ENCODE data around the gene DNAH17. TPM values are rescaled to one million over a fixed set of nuclear protein-coding genes. Genes with fewer than 3 reads are reported as not detected.

Gene DNAH17
- total RNA-seq, 1 donor from 2014 or later: not detected

DNA sequence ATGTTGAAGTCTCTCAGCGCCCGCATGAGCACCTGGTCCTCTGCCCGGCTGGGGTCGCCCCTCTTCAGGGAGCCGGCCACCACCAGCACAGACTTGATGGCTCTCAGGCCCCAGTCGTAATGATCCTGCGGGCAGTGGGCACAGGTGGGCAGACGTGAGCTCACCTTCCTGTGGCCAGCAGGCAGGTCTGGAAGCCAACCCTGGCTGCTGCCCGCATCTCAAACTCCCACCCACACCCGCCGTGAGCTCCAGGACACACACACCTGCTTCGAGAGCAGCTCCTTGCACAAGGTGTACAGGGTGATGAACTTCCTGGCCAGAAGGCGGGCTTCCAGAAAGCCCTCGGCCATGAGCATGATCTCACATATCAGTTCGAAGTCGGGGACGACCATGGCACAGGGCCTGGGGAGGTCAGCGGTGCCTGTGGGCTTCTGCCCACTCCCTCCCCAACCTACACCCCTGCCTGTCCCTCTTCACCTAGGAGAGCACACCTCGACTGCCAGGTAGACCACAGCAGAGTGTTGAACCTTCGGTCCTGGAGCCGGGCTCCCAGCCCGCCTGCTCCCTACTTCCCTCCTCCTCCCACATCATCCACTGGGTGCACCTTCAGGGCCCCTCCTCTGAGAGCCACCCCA, 82.4 kb downstream of the DNAH17 start:
- DNase-seq: no peak

DNA sequence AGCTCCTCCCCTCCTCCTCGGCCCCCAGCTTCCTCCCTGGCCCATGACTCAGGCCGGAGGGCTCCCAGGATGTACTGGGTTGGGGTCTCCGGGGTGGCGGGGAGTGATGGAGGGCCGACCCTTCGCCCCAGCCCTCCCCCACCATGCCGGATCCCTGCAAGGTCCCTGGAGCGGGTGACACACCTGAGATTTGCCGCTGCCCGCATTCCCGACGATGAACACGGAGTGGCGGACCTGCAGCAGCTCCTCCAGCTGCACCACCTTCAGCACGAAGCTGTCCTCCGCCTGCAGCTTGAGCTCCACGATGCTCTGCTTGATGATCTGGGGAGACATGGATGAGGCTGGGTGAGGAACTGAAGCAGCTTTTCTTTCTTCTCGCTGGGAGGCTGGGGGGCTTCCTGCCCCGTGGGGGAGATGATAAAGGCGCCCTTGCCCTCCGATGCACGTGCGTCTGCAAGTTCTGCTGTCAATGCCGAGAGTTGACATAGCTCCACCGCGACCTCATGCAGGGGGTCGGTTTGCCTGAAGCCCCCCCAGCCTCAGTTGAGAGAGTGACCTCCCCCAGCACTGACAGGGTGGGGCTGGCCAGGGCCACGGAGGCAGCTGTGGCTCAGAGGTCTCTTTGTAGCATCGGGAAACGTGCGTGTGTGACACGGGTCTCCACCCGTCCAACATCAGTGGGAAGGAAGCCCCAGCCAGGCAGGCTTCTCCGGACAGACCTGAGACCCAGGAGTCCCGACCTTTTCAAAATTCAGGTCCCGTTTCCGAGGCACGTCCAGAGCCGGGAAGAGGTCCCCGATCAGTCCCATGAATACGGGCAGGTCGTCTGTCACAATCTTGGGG, 83.1 kb downstream of the DNAH17 start:
- DNase-seq: no peak

DNA sequence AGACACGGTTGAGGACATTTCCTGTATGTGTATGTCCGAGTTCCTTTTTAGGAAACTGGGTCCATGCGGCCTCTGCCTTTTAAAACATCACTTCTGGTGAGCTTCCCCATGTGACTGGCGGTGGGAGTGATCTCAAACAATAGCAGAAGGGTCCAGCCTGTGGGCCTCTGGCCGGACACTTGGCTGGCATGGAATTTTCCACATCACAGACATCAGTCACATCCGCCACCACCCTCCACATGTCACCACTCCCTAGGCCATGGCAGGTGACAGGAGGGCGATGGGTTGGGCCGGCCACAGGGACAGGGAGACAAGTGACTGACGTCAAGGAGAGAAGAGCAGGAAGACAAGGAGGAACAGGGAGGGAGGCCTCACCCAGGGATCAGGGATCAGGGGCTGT, 83.7 kb downstream of the DNAH17 start:
- no peak for DNase-seq

DNA sequence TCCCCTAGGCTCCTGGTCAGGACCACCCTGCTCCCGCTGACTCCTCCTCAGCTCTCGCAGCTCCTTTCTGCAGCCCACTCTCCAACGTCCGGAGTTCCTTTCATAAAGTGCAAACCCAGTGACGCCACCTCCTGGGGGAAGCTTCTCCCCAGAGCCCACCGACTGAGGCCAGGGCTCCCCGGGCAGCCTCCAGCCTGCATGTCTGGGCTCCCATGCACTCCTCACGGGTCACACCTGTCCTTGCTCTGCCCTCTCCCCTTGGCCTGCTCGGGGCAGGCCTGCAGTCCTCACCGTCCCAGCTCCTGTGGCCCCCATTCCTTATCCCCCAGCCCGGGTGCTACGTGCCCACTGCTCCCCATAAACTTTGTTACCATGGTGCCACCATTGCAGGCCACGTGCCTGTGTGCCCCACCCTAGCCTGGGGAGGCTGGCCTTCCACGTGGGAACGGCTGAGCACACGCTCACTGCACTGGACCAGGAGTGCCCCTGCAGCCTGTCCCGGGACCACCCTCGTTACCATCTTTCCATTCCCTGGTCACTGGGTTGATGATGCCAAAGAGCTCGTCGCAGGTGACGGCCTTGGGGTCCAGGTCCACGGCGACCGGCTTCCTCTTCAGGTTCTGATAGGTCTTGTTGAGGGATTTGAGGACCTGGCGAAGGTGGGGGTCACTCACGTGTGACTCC, 84.9 kb downstream of the DNAH17 start:
- no peak for DNase-seq

DNA sequence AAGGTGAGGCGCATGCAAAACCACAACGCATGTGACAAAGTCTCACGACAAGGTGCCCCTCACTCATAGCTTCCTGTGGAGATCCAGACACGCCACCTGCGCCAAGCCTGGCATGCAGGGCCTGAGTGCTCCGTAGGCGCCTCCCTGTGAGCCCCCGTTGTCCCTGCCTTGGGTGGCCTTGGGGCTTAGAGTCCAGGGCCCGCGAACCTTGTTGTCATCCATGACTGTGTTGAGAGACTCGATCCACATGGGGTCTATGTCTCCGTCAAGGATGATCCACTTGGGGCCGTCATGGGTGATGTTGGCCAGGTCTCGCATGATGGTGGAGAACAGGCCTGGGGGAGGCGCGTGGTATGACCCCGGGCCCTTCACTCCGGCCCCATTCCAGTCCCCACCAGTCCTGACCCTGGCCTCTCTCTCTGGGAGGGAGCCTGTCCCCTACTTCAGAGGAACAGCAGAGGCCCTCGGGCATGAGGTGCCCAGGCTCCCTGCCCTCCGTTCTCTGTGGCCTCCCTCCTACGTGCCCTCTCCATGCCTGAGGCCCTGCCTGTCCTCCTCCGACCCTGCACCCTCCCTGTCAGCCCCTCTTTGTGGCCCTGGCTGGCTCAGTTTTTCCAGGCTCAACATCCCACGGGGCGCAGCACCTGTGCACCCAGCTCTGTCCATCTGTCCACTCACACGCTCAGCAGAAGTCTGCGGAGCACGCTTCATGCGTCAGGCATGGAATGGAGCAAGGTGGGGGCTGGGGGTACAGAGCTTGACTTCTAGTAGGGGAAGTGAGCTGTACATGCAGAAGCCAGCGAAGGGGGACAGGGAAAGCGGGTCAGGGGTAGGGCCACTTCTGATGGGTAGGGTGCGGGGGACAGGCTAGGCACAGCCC, 85.7 kb downstream of the DNAH17 start:
- DNase-seq: no peak

DNA sequence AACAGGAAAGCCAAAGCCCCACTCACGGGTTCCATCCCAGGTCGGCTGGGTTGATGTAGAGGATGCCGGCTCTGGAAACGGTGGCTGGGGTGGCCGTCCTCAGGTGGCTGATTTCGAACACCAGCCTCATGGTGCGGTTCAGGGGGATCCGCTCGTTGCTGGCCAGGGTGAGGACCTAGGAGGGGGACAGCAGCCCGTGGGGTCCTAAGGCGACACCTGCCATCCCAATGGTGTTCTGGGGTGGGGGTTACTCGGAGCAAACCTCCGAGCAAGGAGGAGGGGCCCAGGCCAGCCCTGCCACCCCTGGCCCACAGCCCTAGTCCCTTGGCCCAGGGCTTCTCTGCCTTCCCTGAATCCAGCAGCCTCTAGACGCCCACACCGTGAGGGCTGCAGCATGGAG, 86.5 kb downstream of the DNAH17 start:
- no peak for DNase-seq

DNA sequence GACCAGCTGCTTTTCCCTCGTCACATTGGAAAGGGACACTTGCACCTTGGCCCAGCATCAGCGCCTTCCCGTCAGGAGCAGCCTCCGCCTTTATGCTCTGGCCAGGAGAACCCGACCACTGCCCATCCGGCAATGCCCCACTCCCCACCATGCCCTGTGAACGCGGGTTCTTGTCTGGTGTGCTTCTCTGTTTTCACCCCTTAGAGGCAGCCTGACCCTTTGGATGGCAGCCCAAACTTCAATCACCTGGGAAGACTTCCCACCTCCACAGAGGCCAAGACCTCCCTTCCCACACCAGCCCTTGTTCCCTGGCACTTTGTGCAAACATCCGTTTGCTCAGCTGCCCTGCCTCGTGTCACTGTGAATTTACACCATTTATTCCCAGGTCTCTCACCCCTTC, 87.0 kb downstream of the DNAH17 start:
- DNase-seq: no peak

DNA sequence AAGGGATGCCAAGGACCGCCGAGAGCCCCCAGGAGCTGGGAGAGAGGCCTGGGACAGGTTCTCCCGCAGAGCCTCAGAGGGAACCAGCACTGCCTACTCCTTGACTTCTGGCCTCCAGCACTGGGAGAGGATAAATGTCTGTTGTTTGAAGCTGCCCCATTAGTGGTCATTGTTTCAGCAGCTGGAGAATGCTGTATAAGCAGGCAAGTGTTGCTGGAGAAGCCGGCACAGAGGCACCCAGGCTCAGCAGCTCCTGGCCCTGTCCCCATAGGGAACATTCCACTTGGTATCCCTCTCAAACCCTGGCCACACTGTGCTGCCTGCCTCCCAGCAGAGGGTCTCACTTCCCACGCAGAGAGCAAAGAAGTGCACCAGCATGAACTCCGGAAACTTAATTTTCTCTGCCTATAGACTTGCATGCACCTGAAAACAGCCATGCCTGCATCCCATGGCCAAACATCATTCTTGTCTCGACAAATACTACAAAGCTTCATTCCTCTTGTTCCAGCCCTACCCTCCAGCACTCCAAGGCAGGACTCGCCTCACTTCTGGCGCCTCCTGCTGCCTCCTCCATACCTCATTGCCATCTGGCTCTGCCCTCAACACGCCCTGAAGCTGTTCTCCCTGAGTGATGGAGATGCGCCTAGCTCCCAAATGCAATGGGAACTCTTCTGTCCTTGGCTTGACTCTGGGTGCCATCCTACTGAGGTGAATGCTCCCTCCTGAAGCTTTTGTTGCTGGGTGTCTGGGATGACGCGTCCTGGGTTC, 88.1 kb downstream of the DNAH17 start:
- no peak for DNase-seq

DNA sequence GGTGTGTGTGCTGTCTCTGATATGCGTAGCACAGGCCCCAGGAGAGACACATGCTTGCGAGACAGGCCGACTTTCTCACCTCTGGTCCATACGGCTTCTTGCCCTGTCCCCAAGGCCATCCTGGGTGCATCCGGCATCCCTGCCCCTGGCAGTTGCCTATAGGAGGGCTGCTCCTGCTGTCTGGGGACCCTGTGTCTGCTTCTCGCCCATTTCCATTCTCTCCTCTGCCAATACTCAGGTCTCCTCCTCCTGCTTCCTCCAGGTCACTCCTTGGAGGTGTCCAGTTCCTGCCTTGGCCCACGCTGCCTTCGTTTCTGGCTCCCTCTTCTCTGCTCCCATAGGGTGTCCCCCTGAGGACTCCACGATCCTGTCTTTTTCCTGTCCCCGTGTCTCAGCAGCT, 89.0 kb downstream of the DNAH17 start:
- no peak for DNase-seq

DNA sequence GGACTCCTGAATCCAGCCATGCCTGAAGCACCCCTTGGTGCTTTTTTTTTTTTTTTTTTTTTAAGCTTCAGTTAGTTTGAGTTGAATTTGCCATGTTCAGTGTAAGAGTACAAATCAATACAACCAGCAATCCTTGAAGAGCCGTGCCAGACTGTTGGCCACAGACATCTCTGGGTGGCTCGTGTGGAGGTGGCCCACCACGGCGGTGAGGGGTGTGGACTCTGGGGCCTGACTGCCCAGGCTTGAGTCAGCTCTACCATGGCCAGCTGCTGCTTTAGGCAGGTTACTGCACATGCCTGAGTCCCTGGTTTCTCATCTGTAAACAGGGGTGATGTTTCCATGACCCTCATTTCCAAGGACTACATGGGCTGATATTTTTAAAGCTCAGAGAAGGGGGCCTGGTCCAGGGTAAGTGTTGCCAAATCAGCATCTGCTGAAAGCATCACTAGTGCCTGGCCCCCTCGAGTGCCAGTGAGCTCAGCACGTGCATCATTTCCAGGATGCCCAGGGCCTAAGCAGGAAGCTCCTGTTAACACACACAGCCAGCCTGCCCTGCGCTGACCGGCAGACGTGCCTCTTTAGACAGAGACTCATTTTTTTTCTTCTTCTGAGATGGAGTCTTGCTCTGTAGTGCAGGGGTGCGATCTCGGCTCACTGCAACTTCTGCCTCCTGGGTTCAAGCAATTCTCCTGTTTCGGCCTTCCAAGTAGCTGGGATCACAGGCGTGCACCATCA, 90.1 kb downstream of the DNAH17 start:
- no peak for DNase-seq

DNA sequence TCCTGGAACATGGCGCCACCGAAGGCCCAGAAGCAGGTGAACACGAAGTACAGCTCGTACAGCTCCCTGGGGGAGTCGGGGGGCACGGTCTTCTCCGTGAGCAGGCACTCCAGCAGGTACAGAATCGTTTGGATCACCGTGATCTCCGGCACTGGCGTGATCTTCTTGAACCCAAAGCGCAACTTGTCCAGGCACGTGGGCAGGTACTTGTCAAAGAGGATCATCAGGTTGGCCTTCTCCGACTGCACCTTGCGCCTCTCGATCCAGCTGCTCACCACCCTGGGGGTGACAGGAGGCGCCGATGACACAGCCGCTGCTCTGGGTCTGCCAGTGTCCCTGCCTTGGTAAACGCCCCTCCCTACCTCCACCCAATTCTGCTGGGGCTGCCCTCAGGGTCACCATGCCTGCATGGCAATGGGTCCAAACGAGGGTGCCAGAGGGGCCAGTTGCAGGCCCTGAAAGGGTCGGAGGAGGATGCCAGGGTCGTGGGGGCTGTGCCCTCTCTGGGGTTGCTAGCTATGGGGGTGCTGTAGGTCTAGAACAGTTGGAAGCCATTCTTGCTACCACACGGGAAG, 90.9 kb downstream of the DNAH17 start:
- DNase-seq: no peak

DNA sequence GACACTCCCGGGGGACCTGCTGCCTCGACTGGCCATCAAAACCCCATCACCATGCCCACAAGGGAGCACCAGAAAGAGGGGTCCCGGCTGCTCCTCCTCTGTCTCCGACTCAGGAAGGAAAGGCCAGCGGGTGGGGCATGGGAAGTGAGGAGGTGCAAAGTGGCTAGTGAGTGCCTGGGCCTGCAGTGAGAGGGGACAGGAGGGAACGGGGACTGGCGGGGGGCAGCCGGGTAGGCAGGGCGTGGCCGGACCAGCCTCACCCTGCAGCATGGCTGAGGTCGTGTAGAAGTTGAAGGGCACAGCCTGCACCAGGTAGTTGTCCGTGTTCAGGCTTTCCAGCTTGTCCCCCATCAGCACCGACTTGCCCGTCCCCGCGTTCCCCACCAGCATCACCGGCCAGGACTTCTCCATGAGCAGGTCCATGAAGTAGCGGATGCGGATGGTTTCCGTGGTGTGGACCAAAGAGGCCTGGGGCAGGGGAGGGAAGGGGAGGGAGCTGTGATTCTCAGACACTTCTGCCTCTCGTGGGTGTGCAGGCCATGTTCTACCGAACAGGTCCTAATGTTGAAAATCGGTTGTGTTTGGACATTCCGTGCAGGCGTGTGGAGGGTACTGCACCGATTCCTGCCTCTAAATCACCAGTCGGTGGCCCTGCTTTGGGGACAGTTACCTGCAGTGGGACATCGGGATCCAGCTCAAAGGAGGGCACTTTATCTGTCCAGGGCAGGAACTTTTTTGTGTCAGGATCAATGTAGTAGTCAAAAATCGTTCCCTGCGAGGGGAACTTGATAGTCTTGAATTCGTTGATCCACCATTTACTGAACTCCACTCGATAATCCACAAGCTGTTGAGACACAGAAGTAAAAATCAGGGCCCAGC, 91.7 kb downstream of the DNAH17 start:
- no peak for DNase-seq

DNA sequence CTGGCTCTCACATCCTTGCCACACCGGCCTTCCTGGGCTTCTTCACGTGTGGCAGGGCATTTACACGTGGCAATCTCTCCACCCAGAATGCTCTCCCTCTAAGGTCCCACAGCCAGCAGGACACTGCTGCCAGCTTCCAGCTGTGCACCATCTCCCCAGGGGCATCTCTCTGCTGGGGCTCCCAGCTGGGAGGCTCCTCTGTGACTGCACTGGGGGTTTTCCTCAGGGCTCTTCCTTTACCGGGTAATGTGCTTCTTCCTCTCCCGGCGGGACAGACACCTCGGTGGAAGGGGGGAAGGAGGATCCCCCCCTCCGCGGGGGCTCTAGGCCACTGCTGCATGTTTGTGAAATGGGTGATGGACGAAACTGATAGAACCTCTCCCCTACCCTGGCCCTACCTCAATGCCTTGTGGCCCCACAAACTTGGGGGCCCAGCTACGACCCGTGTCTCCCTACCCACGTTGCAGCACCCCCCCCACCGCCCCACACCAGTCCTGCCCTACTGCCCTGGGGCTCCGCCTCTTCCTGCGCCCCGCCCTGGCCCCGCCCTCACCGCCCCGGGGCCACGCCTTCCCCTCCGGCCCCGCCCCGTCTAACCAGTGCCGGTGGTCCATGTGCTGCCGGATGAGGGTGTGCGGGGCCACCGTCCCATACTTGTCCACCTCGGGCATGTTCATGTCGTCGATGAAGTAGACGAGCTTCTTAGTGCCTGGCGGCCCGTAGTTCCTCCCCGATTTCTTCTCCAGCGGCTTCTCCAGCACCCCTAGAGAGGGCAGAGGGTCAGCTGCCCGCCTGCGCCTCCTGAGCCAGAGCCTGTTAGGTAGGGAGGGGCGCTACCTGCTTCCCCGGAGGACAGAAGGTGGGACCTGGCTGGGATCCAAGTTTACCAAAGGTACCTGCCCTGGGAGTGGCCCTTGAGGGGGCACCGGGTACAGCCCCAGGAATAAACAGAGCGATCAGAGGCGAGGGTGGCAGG, 92.6 kb downstream of the DNAH17 start:
- DNase-seq: no peak

DNA sequence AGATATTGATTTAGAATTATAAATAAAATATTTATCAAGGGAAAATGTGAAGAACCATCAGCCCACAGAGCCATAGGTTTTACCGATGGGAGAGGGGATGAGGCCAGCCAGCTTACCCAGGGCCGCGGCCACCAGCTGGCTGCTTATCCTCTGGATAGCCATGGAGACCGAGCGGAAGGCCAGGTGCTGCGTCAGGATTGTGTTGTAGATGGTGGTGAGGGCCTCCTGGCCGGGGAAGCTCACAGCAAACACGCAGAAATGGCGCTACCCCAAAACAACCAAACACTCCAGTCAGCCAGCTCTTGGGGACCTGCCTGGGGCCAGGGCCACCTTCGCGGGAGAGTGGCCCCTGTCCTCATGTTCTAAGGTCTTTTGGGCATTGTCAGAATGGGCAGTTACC, 97.8 kb downstream of the DNAH17 start:
- DNase-seq: no peak

DNA sequence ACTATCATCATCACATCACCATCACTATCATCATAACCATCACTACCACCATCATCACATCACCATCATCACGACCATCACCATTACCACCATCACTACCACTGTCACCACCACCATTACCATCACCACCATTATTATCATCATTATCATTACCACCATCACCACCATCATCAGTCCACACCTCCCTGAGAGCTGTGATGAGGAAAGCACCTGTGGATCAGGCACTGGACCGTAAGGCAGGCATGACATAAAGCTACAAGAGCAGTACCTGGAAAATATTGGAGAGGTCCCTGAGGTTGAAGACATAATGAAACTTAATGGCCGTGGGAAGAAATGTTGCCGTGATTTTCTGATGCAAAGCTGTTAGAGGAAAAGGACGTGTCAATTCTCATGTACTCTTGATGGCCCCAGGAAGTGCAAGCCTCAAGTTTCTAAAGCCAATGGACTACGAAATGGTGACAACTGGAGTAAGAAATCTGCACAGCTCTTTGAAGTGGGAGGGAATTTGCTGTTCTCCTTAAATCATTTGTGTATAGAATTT, 98.4 kb downstream of the DNAH17 start:
- no peak for DNase-seq

DNA sequence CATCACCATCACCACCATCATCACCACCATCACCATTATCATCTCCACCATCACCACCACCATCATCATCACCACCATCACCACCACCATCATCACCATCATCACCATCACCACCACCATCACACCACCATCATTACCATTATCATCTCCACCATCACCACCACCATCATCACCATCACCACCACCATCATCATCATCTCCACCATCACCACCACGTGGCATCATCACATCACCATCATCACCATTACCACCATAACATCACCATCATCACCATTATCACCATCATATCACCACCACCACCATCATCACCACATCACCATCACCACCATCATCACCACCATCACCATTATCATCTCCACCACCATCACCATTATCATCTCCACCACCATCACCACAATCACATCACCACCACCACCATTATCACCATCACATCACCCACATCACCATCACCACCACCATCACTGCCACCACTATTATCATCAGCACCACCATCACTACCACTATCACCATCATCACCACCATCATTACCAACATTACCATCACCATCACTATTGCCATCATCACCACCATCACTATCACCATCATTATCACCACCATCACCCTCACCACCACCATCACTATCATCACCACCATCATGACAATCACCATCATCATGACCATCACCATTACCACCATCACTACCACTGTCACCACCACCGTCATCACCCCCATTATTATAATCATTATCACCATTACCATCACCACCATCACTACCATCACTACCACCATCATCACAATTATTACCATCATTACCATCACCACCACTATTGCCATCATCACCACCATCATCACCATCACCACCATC, 99.1 kb downstream of the DNAH17 start:
- DNase-seq: no peak

DNA sequence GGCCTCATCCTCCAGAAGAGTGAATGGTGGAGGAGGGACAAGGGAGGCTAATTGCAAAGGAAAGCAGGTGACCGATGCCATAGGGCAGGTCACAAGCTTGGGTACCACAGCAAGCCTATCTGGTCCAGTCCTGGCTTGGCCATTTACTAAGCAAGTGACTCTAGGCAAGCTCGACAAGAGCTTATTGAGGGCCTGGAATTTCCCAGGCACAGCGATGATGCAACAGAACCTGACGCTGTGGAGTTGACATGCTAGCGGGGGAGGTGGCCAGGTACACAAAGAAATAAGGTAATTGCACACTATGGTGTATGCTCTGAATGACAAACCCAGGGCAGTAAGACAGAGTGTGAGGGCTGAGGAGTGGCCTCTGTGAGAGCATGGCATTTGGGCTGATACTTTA, 100.2 kb downstream of the DNAH17 start:
- no peak for DNase-seq

Measured in tongue (tissue), 2 donors.